Muscle of leg (tissue), 11 donors: ENCODE results near the gene COL27A1. TPM values are rescaled to one million over a fixed set of nuclear protein-coding genes. Genes with fewer than 3 reads are reported as not detected.

ENCODE experiments used
- DNase-seq: peaks from one replicate; pipeline ENCODE4 v3.0.0; 2013
- H3K27ac ChIP-seq: one replicate; pipeline ENCODE4 v1.5.1; 2013; ENCODE audit warnings: mild to moderate bottlenecking, low read length, control low read depth
- H3K27me3 ChIP-seq: one replicate; pipeline ENCODE4 v1.6.1; 2013; ENCODE audit warnings: low read length; ENCODE audit not compliant: control insufficient read depth, insufficient read depth
- H3K36me3 ChIP-seq: one replicate; pipeline ENCODE4 v1.6.1; 2013; ENCODE audit warnings: low read length; ENCODE audit not compliant: control insufficient read depth, insufficient read depth
- H3K4me1 ChIP-seq: one replicate; pipeline ENCODE4 v1.6.1; 2013; ENCODE audit warnings: low read length; ENCODE audit not compliant: control insufficient read depth, insufficient read depth
- H3K4me3 ChIP-seq: one replicate; pipeline ENCODE4 v1.5.1; 2013; ENCODE audit warnings: low read length, control low read depth
- H3K9me3 ChIP-seq: replicated peaks from 2 replicates; pipeline ENCODE4 v1.6.1; 2013; ENCODE audit warnings: low read depth, low read length; ENCODE audit not compliant: control insufficient read depth
- WGBS: methylation state at CpG from one replicate; pipeline ENCODE4 v1.1.5; 2013; ENCODE audit warnings: missing lambda C conversion rate; ENCODE audit not compliant: insufficient coverage; 5-methylcytosine and 5-hydroxymethylcytosine counted together
- polyA plus RNA-seq, 8 donors: library from polyadenylated mRNA; unstranded; fragments of 120-200 nt; gene quantifications; one replicate each; pipeline versions ENCODE4 v1.2.1 to v1.2.3, GENCODE V29; 2013; ENCODE audit warnings: inconsistent platforms in 1 of 8, low replicate concordance in 1 of 8; ENCODE audit not compliant: insufficient read length in 8 of 8, insufficient read depth in 1 of 8
- total RNA-seq: library from RNA; stranded (reverse); fragments of 120-200 nt; gene quantifications from one replicate; pipeline ENCODE4 v1.2.4, GENCODE V29; 2013

Gene COL27A1
- total and polyA plus RNA-seq, 9 donors, result 22.1 to 41.3 (median 33.9) TPM

DNA sequence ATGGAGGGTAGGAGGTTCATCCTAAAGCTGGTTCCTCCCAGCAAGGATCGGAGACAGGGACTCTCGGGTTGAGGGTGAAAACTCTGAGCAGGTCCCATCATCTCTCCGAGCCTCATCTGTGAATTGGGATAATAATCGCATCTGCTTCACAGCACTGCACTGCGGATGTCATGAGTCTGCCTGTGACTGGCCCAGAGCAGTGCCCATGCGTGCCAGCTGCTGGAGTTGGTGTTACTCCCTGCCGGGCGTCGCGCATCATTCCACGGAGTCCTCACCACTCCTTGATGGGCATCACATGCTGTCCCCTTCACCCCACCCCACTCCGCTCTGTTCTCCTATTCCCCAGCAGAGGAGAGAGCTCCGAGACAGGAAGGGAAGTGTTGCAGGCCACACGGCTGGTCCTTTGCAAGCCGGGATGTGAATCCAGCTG, 132.4 kb downstream of the COL27A1 start:
- no peaks in the 10 kb centered on the region for H3K9me3 ChIP-seq
- DNase-seq, result no peak
- H3K27me3 ChIP-seq, result peaks cover 3% of the 10 kb centered on the region
- peaks cover 43% of the 10 kb centered on the region for H3K36me3 ChIP-seq
- H3K4me3 ChIP-seq, result no peak overlapping the region
- H3K4me1 ChIP-seq, result peaks cover 44% of the 10 kb centered on the region
- WGBS, result 61% methylated on average over 15 of the region's 15 CpGs
- peak overlapping the region; percentile 7 for H3K27ac ChIP-seq

DNA sequence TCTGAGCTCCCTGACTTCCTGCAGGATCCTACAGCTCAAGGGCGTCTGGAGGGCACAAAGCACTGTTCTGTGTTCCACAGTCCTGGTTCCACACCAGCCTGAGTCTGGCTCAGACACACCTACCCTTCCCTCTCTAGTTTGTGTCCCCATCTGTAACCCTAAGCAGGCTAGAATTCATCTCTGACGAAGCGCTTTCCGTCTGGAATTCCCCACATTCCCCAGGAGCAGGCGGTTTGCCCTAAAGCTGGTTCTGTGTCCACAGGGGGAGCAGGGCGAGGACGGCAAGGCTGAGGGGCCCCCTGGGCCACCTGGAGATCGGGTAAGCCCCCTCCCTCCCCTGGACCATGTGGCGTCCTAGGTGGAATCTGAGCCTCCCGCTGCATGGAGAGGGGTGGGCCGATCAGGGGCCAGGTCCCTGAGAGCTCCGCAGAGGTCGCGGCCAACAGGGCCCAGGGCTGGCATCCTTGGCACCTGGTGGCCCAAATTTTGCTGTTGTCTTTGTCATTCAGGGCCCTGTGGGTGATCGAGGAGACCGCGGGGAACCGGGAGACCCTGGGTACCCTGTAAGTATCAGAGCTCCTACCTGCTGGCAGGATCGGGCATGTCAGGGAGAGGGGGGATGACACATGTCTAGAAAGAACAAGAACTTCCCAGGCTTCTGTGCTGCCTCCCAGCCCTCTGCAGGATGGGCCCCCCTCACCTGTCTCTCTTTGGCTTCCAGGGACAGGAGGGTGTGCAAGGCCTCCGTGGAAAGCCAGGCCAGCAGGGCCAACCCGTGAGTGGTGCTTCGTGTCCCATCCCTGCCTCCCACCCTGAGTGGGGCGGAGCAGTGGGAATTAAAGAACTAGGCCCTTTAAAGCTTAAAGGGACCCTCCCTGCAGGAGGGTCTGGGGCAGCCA, 133.1 kb downstream of the COL27A1 start:
- peaks cover 3% of the 10 kb centered on the region for H3K27me3 ChIP-seq
- H3K4me3 ChIP-seq, result no peak overlapping the region
- no peaks in the 10 kb centered on the region for H3K9me3 ChIP-seq
- no peak overlapping the region for H3K27ac ChIP-seq
- WGBS, result 67% methylated on average over 11 of the region's 23 CpGs
- peaks cover 37% of the 10 kb centered on the region for H3K4me1 ChIP-seq
- peaks cover 43% of the 10 kb centered on the region for H3K36me3 ChIP-seq
- DNase-seq, result peak; percentile 46

DNA sequence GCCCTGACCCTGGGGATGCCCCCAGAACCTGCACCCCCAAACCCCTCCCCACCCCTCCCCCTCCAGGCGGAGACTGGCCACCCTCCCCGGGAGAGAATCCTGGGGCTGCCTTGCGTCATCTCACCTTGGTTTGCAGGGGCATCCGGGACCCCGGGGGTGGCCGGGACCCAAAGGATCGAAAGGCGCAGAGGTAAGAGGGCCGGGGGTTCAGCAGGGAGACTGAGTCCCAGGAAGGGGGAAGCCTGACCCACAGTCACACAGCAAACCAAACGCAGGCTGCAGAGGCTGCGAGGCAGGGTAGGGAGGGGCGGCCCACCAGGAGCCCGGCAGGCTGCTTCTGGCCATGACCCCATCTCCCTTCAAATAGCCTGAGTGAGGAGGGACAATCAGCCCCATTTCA, 133.8 kb downstream of the COL27A1 start:
- Histone ChIP-seq H3K36me3 (peaks cover 42% of the 10 kb centered on the region), H3K9me3 (no peaks in the 10 kb centered on the region), H3K4me3 (no peak overlapping the region), H3K4me1 (peaks cover 36% of the 10 kb centered on the region), H3K27ac (no peak overlapping the region), H3K27me3 (peaks cover 3% of the 10 kb centered on the region)
- WGBS, result no CpG with 5 or more reads among the region's 13 CpGs
- DNase-seq, result peak; percentile 3

DNA sequence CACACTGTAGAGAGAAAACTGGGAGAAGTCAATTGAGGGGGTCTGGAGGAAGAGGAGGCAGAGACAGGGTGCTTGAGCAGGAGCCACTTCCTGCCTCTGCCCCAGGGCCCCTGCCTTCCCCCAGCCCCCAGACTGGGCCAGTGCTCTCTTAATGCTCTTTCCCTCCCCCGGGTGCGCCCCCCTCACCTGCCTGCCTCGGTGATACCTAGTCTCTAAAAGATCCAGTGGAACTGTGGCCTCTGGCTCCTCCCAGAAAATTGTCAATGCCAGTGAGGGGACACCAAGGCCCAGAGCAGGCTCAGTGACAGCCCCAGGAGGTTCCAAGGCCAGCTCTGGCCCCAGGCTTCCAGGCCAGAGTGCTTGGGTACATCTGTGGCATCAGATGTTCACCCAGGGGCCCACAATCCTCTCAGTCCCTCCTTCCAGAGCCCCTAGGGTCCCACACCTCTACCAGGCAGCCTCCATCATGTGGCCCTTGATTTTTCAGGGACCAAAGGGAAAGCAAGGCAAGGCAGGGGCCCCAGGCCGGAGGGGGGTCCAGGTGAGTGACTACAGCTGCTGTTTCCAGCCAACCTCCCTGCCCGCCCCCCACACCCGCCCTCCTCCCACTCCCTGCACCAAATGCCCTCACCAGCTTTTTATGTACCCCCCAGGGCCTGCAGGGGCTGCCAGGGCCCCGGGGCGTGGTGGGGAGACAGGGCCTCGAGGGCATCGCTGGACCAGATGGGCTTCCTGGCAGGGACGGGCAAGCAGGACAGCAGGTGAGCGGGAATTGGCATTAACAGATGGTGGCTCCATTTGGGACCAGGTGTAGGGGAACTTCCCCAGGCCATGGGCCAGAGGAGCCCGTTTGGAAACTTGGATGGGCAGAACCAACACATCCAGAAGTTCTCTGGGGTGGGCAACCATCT, 134.5 kb downstream of the COL27A1 start:
- Histone ChIP-seq H3K9me3 (peaks cover 4% of the 10 kb centered on the region), H3K36me3 (peaks cover 36% of the 10 kb centered on the region), H3K4me1 (peaks cover 31% of the 10 kb centered on the region), H3K4me3 (no peak overlapping the region), H3K27me3 (peaks cover 3% of the 10 kb centered on the region), H3K27ac (no peak overlapping the region)
- 61% methylated on average over 4 of the region's 13 CpGs for WGBS
- peak; percentile 23 for DNase-seq

DNA sequence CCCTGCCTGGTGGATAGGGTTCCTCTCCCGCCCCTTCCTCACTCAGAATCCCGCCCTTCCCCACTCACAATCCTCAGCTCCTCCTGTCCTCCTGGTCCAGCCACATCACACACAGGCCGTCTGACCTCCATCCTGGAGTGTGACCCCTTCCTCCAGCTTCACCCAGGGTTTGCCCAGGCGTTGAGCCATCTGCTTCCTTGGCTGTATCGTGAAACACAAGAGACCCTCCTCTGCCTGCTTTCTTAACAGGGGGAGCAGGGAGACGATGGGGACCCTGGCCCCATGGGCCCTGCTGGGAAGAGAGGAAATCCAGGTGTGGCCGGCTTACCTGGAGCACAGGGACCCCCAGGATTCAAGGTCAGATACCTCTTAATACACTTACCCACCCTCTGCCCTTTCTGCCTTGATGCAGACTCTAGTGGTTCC, 135.2 kb downstream of the COL27A1 start:
- Histone ChIP-seq H3K4me3 (no peak overlapping the region), H3K36me3 (peaks cover 31% of the 10 kb centered on the region), H3K27ac (no peak overlapping the region), H3K4me1 (peaks cover 24% of the 10 kb centered on the region), H3K9me3 (peaks cover 5% of the 10 kb centered on the region), H3K27me3 (peaks cover 3% of the 10 kb centered on the region)
- no peak for DNase-seq
- 36% methylated on average over 3 of the region's 7 CpGs for WGBS

DNA sequence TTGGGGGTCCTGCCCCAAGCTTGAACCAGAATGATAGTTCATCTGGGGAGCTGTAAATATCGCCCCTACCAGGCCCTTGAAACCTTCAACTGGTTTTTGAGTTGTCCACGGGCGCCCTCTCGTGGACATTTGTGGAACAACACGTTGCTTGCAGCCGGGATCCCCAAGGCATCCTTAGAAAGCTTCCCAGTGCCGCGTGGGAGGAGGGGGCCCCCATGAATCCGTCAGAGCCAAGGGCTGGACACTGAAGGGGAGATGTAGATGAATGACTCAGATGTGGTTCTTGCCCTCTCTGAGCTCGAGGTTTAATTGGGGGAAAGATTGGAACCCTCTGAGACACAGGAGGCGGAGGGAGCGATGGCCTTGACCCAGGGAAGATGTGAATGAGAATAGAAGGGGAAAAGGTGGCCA, 135.7 kb downstream of the COL27A1 start:
- WGBS, result 18% methylated on average over 11 of the region's 12 CpGs

DNA sequence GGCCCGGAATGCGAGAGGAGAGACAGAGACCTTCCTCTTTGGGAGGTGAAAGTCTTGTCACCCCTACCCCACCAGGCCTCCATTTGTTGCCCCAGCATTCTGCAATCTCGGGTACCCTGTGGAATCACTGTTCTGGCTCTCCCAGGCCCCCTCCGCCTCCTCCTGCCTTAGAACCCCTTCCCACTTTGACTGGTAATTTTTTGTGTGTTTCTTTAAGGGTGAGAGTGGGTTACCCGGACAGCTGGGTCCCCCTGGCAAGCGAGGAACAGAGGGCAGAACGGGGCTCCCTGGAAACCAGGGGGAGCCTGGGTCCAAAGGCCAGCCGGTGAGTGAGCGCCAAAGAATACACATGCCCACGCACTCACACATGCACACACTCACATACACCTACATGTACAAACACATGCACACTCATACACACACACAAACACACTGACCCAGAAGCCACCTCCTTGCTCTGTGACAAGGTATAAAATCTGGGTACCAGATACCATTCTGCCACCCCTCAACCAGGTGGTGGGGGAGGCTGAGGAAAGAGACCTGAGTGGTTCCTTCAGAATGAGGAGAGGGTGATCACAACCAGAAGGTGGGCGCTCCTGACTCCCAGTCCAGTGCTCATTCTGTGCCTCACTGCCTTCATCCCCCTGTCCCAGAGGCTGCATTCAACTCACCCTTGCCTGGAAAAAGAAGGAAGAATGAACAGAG, 136.7 kb downstream of the COL27A1 start:
- peaks cover 33% of the 10 kb centered on the region for H3K36me3 ChIP-seq
- no peak overlapping the region for H3K4me3 ChIP-seq
- H3K9me3 ChIP-seq, result peaks cover 9% of the 10 kb centered on the region
- H3K27me3 ChIP-seq, result peaks cover 3% of the 10 kb centered on the region
- DNase-seq, result no peak
- 90% methylated on average over 3 of the region's 11 CpGs for WGBS
- H3K4me1 ChIP-seq, result peaks cover 19% of the 10 kb centered on the region
- no peak overlapping the region for H3K27ac ChIP-seq

More for the DNA sequence above, 135.7 kb downstream of the COL27A1 start:
- peaks cover 22% of the 10 kb centered on the region for H3K4me1 ChIP-seq
- H3K27me3 ChIP-seq, result peaks cover 3% of the 10 kb centered on the region
- H3K4me3 ChIP-seq, result no peak overlapping the region
- peaks cover 5% of the 10 kb centered on the region for H3K9me3 ChIP-seq
- peak; percentile 80 for DNase-seq
- H3K27ac ChIP-seq, result no peak overlapping the region
- peaks cover 33% of the 10 kb centered on the region for H3K36me3 ChIP-seq

DNA sequence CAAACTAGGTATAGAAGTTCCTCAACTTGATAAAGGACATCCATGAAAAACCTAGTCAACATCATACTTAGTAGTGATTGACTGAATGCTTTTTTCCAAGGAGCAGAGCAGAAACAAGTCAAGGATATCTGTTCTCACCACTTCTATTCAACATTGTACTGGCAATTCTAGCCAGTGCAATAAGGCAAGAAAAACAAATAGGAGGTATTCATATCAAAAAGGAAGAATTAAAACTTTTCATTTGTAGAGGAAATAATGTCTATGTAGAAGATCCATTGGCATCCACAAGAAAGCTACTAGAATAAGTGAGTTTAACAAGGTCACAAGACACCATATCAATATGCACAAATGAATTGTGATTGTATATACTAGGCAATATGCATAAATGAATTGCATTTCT, 139.3 kb downstream of the COL27A1 start:
- no peak for DNase-seq

DNA sequence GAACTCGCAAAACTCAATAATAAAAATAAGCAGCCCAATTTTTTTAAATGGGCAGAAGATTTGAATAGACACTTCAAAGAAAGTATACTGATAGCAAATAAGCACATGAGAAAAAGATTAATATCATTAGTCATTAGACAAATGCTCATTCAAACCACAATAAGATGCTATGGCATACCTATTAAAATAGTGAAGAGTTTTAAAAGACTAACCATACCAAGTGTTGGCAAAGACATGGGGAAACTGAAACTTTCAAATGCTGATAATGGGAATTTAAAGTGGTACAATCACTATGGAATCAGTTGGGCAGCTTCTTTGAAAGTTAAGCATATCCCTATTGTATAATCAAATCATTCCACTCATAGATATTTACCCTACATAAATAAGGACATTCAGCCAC, 141.0 kb downstream of the COL27A1 start:
- no CpG with 5 or more reads among the region's 1 CpG for WGBS
- DNase-seq, result no peak
- H3K4me1 ChIP-seq, result no peaks in the 10 kb centered on the region
- H3K9me3 ChIP-seq, result peaks cover 9% of the 10 kb centered on the region
- H3K36me3 ChIP-seq, result peaks cover 36% of the 10 kb centered on the region
- H3K27ac ChIP-seq, result no peak overlapping the region
- H3K4me3 ChIP-seq, result no peak overlapping the region
- no peaks in the 10 kb centered on the region for H3K27me3 ChIP-seq

More for the DNA sequence above, 139.3 kb downstream of the COL27A1 start:
- Histone ChIP-seq H3K27me3 (peaks cover 3% of the 10 kb centered on the region), H3K4me3 (no peak overlapping the region), H3K9me3 (peaks cover 9% of the 10 kb centered on the region), H3K27ac (no peak overlapping the region), H3K4me1 (peaks cover 6% of the 10 kb centered on the region), H3K36me3 (peaks cover 27% of the 10 kb centered on the region)
